GM13976 (cell line): ENCODE measurements around the gene ZFP69.

Experiments
- DNase-seq: peaks from one replicate; pipeline ENCODE4 v3.0.0; 2012; ENCODE audit warnings: low spot score
- CTCF ChIP-seq: IDR thresholded peaks from 2 replicates; pipeline ENCODE4 v1.5.1; 2012; ENCODE audit warnings: borderline replicate concordance, mild to moderate bottlenecking; ENCODE audit not compliant: insufficient read depth; ENCODE audit errors: extremely low read depth, missing control alignments, control extremely low read depth
- in situ Hi-C: fragments of 300-500 bp; cut with MboI; formaldehyde crosslinking; loops from one replicate; pipeline ENCODE4 v1.12.0; 2022; ENCODE audit warnings: low sequenced_read_pairs, mixed read lengths, inconsistent platforms; ENCODE audit not compliant: unreplicated experiment

The ZFP69 gene

GRCh38 chr1:40476924-40477677, at the start of gene ZFP69:
TSS of gene ZFP69 (plus strand) at chr1:40477290. CDS start at chr1:40479362, 2,072 bp downstream.
- no peak for TF ChIP-seq CTCF
- in situ Hi-C loops = no loop called here
- DNase-seq = peak; percentile 92

DNA sequence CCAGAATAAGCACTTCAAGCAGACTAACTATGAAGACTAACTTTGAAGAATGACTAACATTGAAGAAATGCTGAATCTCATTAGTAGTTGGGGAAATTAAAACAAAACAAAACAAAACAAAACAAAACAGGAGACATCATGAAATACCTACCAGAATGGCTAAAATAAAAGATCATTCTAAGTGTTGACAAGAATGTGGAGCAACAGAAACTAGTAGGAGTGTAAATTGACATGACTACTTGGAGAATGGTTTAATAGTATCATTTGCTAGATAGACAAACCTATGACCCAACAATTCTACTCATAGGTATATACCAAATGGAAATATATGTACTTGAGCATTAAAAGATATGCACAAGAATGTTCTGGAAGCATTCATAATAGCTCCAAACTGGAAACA, 45.7 kb upstream of the ZFP69 start:
- TF ChIP-seq CTCF = no peak
- in situ Hi-C loops = no loop called here
- DNase-seq = no peak

DNA sequence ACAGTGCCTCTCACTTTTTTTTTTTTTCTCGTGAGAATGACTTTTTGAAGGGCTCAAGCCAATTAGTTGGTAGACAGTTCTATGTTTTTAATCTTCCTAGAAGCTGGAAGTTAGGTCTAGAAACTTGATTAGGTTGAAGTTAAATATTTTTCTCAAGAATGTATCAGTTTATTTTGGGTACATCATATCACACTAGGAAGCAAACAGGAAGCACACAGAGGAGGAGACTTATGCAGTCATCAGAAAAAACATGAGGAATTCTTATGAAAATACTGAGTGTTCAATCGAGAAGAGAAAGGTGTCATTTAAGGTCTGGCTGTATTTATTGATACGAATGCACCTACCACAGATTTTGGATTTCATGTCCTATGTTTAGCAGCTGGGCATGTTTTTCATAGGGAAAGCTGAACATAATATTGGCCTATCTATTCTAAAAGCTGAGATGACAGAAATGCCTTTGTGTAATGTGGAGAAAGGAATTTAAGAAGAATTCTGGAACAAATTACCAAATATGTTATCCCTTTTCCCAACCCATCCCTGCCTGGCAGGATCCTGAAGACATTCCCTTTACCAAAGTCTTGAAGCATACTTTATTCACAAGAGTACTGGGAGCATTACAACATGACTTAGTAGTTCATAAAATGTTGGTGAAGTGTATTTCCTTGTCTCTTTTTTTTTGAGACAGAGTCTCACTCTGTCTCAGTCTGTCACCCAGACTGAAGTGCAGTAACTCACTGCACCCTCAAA, 44.3 kb upstream of the ZFP69 start:
- DNase-seq = no peak
- in situ Hi-C loops = no loop called here

DNA sequence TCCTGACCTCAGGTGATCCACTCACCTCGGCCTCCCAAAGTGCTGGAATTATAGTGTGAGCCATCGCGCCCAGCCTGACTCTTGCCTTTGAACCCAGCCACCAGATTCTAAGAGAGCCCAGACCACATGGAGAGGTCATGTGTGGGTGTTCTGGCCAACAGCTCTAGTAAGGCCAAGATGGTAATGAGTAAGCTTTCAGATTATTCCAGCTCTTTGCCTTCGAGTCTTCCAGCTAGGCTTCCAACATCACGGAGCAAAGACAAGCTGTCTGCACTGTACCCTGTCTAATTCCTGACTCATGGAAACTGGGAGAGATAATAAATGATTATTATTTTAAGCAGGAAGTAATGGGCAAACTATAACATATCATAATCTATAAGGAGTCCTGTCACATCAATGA, 41.6 kb upstream of the ZFP69 start:
- TF ChIP-seq CTCF = no peak
- in situ Hi-C loops = no loop called here

More for the DNA sequence above, 44.3 kb upstream of the ZFP69 start:
- no peak for TF ChIP-seq CTCF

DNA sequence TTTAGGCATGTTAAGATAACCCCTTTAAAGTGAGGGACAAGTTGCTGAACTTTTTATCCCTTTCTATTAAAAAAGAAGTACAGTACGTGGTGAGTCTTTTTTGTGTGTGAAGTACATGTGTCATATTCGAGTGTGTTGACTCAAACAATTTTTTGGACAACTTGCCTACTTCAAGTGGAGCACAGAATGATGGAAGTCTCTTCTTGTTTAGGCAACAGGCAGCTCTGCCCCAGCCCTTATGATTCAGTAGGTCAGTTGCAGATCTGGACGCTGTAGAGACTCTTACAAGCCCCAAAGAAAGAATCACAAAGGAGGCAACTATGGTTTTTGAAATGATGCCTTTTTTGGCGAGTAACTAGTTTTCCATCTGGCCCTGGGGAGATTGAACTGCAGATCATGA, 41.2 kb upstream of the ZFP69 start:
- no peak for DNase-seq
- TF ChIP-seq CTCF = no peak
- in situ Hi-C loops = no loop called here

More for the DNA sequence above, 41.6 kb upstream of the ZFP69 start:
- no peak for DNase-seq

DNA sequence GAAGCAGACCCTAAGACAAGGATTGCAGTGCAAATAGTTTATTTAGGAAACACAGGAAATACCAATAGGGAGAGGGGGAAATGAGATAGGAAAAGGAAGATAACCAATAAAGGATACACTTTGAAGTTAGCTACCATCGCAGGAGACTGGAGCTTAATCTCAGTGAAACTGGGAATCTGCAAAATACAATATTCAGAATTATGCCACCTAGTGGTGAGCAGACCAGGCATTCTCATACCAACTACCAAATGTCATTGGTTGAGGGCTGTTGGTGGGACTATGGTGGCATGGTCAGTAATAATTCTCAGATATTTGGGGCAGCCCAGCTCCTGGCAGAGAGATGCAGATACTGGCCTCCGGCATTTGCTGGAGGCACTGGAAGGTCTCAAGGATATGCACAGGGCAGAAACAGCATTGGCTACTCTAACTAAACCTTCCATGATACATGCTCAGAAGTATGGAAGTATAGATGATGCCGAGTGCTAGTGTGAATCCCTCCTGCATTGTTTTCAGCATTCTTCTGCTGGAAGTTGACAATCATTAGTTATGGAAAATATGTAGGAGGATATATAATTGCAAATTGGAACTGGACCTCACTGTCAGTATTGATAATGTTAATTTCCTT, 38.6 kb upstream of the ZFP69 start:
- peak; percentile 33 for TF ChIP-seq CTCF
- DNase-seq = peak; percentile 35
- in situ Hi-C loops = no loop called here
